SKM-1 treated with dmso at 0.1 percent for 144 hours (cell line): ENCODE results near the gene GGTA1.
"Not testable (repeated sequence)": the region's sequence is repeated elsewhere in the genome, so short reads cannot be mapped to it uniquely, and the experiment has no call there.

Experiments used
- DNase-seq: peaks from one replicate; lab custom pipeline; 2025; ENCODE audit not compliant: unreplicated experiment; lab: John Stamatoyannopoulos, UW

GGTA1 gene

DNA sequence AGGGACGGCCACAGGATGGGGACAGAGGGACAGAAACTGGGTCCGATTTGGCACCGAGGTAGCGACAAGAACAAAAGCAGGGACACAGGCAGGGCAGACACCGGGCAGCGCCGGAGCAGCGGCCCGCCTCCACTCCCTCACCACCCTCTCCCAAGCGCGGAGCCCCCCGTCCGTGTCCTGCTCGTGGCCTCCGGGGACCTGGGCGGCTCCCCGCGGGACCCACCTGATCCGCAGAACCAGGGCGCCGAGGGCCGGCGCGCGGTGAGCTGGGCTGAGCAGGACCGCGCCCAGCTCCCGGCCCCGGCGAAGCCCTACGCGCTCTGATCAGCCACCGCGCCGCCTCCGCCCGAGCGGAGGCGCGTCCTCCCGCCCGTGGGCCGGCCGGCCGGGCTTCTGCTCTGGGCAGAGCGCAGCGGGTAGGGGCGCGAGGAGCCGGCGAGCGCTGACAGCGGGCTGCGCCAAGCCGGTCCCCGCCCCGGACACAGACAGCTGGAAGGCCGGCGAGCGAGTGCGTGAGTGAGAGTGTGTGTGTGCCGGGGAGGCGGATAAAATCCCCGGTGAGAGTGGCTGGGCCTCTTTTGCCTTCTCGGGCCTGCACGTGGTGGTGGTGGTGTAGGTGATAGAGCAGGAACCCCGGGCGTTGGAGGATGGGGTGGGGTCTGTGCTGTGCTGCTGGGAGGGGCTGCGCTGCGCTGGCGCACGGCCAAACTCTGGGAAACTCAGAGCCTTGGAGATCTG, at the start of gene GGTA1:
Gene GGTA1, minus strand, starts transcription at position 418 of the 738 bp plus-strand sequence. CDS start 31,922 bp downstream, outside the sequence.
- no peak for DNase-seq

DNA sequence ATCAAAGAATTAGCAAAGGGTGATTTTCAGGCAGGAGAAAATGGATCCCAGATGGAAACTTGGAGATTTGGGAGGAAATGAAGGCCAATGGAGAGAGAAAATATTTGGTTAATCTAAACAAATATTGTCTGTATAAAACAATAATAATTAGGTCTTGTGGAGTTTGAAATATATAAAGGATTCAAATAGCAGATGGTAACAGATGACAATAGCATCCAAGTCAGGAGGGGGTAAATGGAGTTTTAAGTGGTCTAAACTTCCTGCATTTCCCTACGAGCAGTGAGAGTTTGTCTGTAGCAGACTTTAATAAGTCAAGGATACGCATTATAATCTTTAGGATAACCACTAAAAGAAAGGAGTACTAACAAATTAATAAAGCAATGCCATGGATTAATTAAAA, 49.0 kb upstream of the GGTA1 start:
- DNase-seq = no peak

DNA sequence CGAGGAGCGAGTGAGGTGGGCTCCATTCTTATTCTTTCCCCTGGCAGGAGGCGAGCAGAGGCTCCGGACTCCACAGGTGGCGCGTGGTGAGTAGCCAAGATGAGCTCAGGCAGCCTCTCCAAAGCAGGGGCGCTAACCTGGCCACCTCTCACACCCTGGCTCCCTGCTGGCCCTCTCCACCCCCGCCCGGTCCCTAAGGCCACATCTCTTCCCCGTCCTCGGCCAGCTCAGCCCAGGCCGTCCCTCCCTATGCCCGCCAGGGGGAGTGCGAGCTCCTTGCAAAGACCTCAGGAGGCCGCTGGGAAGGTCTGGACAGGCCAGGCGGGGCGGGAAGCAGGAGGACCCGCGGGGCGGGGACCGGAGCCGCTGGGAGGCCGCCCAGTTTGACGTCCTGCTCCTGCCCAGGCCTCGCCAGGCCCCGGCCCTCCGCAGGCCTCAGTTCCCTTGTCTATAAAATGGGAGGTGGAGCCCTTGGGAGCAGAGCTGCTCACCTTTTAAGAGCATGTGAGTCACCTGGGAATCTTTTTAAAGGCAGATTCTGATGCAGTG, 46.3 kb upstream of the GGTA1 start:
- peak; percentile 88 for DNase-seq

DNA sequence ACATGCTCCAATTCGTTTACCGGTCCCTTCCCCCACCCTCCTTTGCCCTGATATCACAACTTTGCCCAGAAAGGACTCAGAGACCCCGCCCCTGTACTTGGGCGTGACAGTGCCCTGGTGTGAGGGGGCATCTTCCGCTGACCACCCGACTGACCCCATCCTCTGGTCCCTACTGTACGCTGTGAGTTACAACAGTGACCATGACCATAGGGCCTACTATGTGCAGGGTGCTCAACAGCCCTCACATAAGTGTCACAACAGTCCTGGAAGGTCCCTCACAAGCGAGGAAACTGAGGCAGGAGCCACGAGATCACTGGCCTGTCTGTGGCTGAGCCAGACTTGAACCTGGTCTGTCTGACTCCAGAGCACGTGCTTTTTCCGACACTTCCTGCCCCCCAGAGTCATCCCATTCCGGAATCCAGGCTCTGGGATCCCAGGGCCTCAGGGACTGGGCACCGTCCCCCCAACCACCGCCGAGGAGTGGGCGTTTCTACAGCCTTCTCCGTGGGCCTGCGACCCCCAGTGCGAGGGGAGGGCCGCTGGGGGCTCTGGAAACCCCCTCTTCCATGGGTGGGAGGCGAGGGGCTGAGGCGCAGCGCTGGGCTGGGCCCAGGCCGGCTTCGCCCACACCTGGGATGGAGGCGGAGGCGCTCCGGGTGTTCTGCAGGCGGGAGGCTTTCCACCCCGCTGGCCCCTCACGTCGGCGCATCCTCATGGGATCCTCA, 45.7 kb upstream of the GGTA1 start:
- no peak for DNase-seq

DNA sequence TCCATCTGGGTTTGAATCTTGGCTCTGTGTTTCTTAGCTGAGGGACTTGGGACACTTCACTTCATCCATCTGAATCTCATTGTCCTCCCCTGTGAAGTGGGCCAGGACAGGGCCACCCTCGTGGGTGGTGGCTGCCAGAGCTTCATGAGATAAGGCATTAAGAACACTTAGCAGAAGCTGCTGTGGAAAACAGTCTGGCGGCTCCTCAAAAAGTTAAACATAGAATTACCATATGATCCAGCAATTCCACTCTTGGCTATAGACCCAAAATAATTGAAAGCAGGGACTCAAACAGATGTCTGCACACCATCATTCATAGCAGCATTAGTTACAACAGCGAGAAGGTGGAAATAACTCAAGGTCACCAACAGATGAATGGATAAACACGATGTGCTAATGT, 42.4 kb upstream of the GGTA1 start:
- DNase-seq = no peak

DNA sequence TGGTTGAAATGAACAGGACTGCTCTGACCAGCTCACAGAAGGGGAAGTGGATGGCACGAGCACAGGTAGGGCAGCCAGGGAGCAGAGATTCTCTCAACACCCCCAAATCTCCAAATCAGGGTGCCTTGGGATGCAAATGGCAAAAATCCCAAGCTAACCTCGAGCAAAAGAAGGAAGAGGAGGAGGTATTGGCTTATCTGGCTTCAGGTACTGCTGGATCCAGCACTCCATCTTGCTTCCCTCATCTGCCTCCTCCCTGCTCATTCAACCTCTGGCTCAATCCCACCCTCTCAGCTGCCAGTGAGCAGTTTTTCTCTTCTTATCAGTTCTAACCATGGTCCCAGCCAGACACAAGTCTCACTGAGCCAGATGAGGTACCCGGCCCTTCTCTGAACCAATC, 41.6 kb upstream of the GGTA1 start:
- DNase-seq = no peak

DNA sequence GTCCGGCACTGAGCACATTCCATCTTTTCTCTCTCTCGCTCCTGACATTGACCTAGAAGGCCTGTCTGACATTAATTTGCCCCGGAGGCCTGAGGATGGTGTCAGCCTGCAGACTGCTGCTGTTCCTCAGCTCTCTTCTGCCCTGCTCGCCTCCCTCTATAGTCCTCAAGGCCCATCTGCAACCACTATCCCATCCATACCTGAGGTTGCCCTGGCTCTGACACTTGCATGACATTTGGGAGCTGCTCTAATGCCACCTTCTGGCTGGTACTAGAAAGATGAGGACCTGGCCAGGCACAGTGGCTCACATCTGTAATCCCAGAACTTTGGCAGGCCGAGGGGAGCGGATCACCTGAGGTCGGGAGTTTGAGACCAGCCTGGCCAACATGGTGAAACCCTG, 38.6 kb upstream of the GGTA1 start:
- no peak for DNase-seq

DNA sequence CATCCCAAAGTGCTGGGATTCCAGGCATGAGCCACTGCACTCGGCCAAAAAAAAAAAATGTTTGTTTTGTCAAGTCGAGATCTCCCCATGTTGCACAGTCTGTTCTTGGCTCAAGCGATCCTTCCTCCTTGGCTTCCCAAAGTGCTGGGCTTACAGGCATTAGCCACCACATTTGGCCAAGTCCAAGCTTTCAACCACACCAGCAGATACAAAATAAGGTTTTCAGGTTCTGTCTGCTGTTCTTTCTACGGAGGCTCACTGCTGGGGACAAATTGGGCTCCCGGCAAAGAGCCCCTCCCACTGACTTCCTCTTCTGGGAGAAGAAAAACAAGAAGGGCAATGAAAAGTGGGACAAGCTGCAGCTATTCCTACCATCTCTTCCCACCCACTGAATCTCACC, 37.6 kb upstream of the GGTA1 start:
- no peak for DNase-seq

DNA sequence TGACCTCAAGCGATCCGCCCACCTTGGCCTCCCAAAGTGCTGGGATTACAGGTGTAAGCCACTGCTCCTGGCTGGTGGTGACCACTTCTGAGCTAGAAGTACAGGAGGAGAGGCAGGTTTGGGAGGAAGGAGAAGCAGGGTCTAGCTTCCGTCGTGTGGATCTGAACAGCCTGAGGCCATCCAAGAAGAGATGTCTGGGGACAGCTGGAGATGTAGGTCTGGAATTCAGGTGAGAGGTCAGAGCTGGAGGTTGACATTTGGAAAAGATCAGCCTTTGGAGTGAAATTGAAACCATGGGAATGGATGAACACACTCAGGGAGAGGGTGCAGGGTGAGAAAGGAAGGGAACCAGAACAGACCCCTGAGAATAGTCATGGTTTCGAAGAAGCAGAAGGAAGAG, 33.2 kb upstream of the GGTA1 start:
- no peak for DNase-seq

DNA sequence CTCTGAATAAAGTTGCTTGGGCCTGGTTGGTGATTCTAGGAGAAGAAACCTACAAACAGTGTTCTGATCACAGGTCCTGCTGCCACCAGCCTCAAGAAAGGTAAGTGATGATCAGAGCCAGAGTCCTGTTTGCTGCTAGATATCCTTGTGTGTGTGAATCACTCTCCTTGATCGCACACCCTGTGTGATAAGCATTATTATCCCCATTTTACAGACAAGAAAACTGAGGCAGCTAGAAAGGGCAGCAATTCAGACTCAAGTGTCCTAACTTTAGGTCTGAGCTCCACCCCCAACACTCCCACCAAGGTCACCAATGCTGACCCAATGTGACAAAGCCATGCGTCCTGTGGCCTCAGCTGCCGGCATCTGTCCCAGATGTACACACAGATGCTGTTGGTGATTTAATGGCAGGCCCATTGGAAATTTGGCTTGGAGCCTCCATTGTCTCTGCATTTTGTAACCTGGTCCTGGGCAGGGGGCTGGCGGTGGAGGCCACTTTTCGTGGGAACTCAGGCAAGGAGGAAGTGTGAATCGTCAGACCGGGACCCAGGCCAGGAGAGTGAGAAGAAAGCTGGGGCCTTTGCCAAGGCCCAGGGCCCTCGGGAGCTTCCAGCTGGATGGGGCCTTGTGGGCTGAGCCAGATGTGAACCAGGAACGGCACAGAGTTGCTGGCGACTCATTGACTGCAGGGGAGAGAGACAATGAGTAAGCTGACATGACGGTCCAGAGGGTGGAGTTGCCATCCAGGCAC, 29.8 kb upstream of the GGTA1 start:
- no peak for DNase-seq

DNA sequence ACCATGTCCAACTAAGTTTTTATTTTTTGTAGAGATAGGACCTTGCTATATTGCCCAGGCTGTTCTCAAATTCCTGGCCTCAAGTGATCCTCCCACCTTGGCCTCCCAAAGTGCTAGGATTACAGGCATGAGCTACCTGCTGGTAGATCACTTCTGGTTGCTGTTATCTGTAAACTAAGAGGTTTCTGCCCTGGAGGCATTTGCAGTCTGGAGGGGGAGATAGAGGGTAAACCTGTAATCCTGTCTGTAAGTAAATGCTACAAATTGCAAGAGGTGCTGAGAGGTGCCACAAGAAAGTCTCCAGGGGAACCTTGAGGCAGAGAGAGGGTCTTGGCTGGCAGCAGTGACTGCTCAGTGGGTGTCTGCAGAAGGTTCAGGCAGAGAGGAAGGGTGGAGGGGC, 29.0 kb upstream of the GGTA1 start:
- no peak for DNase-seq

DNA sequence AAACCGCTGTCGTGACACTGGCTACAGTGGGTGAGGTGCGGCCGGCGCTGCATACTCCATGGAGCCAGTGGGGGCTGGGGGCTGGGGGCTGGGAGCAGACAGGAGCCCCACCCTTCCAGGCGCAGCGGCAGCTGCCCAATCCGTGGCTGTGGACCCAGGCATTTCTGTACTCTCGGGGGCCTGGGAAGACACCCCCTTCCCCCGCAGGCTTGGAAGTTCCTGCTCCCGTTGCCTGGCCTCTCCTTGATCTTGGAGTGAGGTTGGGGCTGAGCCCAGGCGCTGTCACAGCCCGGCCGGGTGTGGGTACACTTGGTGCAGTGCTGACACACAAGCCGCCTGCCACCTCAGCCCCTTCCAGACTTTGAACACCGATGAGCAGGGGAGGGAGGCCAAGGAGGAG, 27.7 kb upstream of the GGTA1 start:
- no peak for DNase-seq

DNA sequence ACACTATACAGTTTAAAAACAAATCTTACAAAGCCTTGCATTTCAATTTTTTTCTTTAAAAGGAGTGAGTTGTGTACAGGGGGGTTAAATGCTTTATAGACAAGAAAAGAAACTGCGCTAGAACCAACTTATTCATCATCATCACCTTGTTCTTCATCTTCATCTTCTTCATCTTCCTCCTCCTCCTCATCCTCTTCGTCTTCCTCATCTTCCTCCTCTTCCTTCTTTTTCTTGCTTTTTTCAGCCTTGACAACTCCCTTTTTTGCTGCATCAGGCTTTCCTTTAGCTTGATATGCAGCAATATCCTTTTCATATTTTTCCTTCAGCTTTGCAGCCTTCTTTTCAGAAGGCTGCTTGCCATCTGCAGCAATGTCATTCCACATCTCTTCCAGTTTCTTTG, 20.0 kb upstream of the GGTA1 start:
- DNase-seq = not testable (repeated sequence)

DNA sequence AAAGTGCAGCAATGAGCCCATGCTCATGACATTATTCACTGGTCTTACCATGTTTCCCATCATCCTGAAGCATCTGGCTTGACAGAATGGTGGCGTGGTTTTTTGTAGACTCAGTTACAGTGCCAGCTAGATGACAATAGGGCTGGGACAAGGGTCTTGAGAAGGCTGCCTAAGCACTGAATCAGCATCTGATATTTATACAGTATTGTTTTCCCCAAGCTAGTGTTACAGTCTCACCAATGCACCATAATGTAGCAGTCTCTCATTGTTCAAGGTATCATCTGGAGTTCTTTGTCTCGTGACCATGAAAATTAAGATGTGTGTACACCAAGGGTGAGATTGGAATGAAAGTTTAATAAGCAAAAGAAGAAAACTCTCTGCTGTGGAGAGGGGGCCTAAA, 19.0 kb upstream of the GGTA1 start:
- DNase-seq = no peak

DNA sequence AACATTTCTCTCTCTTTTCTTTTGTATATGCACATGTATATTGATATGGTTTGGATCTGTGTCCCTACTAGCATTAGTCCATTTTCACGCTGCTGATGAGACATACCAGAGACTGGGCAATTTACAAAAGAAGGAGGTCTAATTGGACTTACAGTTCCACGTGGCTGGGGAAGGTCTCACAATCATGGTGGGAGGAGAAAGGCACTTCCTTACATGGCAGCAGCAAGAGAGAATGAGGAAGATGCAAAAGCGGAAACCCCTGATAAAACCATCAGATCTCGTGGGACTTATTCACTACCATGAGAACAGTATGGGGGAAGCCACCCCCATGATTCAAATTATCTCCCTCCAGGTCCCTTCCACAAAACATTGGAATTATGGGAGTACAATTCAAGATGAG, 13.5 kb upstream of the GGTA1 start:
- not testable (repeated sequence) for DNase-seq

DNA sequence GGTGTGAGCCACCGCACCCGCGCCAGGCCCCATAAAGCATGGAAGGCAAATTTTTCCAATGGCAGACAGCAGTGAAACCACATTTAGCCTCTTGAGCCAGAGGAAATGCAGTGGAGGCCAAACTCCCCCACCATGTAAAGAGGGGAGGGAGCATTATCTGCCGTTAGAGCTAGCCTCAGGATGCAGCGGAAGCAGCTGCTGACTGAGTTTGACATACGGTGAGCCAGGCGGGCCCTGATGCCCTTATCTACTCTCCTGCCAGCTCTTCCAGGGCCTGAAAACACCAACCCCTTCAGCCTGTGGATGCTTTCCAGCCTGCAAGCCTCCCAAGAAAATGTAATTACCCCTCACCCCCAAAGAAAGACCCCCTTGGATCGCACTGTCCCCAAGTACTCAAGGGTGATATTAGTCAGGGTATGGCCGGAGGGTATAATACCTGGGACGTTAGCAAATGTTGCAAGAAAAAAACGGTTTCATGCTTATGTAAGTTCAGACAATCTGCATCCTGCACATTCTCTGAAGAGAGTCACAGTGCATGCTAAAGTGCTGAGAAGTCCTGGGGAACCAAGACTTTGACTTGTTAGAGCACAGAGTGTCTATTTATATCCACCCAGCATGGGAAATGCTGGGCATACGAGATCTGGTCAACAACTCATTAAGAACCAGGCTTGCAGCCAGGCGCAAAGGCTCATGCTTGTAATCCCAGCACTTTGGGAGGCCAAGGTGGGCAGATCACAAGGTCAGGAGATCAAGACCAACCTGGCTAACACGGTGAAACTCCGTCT, 11.3 kb upstream of the GGTA1 start:
- no peak for DNase-seq

DNA sequence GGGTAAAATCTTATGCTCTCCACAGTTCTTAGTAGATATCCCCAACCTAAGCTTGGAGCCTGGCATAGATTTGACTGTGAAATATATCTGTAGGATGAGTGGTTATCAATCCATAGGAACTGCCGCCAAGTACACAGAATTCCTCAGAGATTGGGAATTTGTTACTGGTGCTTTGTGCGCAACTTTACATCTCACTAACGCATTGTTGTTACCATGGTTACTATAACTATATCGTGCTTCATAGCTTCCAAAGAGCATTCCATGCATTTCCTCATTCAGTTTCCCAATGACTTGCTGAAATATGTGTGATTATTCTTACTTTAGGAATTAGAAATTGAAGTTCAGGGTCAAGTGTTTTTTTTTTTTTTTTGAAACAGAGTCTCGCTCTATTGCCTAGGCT, 9.5 kb upstream of the GGTA1 start:
- DNase-seq = no peak

DNA sequence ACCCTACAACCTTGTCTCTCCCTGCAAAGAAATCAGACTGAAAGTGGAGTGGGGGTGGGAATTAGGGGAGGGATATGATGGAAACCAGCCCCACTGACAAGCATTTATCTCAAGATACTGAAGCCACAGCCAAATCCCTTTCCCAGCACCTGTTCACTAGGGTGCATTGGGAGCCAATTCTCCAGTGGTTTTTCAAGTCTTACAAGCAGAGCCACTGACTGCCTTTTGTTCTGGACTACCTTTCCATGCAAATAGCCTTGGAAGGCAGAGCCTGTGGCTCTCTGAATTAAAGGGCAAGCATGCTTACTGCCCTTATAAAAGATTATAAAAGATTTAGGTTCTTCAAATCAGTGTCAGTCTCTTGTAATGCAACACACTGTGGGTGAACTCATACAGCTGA, 8.8 kb upstream of the GGTA1 start:
- DNase-seq = no peak

DNA sequence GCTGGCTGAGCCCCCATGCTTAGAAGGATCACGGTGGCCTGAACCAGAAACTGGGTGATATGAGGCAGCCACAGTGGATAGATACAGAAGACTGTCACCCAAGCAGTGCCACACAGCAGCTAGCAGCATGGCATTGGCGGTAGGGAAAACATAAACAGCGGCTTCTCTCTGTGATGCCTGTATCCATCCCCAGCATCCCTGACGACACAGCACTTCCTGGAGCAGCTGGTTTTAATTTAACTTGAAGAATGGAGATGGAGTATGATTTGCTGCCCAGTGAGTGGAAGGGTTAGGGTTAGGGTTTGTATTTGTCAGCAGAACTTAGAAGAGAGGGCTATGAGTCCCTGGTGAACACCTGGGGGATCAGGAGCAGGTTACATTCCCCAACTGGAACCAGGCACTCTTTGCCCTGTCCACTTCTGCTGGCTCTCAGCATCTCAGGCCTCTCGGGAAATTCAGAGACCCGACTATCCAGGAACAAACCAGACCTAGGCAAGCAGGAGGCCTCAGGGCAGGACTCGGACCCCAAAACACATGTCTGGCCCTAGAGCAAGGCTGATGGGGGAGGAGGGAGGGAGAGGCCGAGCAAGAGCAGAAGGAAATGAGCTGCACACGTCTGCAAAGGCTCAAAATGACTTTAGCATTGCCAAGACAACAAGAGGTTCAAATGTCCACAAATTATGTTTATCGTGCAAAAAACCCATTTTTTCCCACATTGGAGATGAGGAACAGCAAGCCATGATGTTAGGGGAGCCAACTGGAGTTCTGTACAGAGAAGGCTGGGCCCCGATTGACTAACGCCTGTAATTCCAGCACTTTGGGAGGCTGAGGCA, 6.5 kb upstream of the GGTA1 start:
- DNase-seq = no peak

DNA sequence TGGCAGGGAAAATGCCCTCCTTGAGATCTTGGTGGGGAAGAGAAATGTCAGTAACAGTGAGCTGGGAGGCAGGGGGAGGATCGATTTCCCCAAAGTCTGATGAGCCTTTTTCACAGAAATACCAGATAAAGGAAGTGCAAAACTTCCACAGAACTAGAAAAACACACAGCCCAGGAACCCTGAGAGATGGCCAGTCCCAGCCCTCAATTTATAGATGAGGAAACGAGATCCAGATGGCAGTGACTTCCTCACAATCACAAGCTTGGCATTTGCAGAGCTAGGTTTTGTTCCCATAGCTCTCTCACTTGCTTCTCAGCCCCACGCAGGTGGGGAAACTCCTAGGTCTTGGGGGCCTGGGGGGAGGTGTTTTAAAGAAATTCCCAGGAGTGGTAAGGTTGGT, 3.8 kb upstream of the GGTA1 start:
- DNase-seq = no peak
